Hepatic stellate cell (primary cell): ENCODE data around the gene SUPT4H1.

Source experiments
- DNase-seq: peaks from one replicate; pipeline ENCODE4 v3.0.0; 2011; ENCODE audit warnings: low spot score

SUPT4H1 gene

GRCh38 chr17:58303971-58304749 is 47.8 kb downstream of the SUPT4H1 start:
- peak; percentile 64 for DNase-seq

GRCh38 chr17:58302919-58303585 is 48.9 kb downstream of the SUPT4H1 start:
- DNase-seq = no peak

- DNase-seq = no peak
Observed at GRCh38 chr17:58302171-58302918, 49.7 kb downstream of the SUPT4H1 start.

- DNase-seq = no peak
Observed at GRCh38 chr17:58301504-58302150, 50.4 kb downstream of the SUPT4H1 start.

GRCh38 chr17:58300336-58300735 is 51.7 kb downstream of the SUPT4H1 start:
- no peak for DNase-seq
